Tibial artery (tissue), 4 donors: Measurements from ENCODE around the gene PRSS16.

Source experiments
- DNase-seq, 2 donors: peaks; one replicate each; pipeline ENCODE4 v3.0.0-alpha.2; 2019
- H3K27ac ChIP-seq, 2 donors: fragments of 200-600 bp; sonication (generic) in 1 of 2; 1 replicate in 1 of 2; 2 replicates in 1 of 2; pipeline ENCODE4 v1.5.1; 2018 to 2019; ENCODE audit warnings: mild to moderate bottlenecking in 1 of 2
- H3K27me3 ChIP-seq, 2 donors: fragments of 200-600 bp; sonication (generic) in 1 of 2; one replicate each; pipeline versions ENCODE4 v1.5.1 to v1.6.0; 2016 to 2019
- H3K36me3 ChIP-seq, 3 donors: fragments of 200-600 bp; sonication (generic) in 2 of 3; one replicate each; pipeline ENCODE4 v1.5.1; 2016 to 2019; ENCODE audit warnings: mild to moderate bottlenecking in 2 of 3
- H3K4me1 ChIP-seq, 4 donors: fragments of 200-600 bp; sonication (generic) in 2 of 4; 1 replicate in 3 of 4; 2 replicates in 1 of 4; pipeline ENCODE4 v1.5.1; 2016 to 2019
- H3K4me3 ChIP-seq, 2 donors: fragments of 200-600 bp; sonication (generic) in 1 of 2; 1 replicate in 1 of 2; 2 replicates in 1 of 2; pipeline ENCODE4 v1.5.1; 2018 to 2019; ENCODE audit warnings: mild to moderate bottlenecking in 2 of 2
- H3K9me3 ChIP-seq, 3 donors: fragments of 200-600 bp; sonication (generic) in 1 of 3; one replicate each; pipeline ENCODE4 v1.5.1; 2016 to 2019
- CTCF ChIP-seq, 2 experiments: fragments of 200-600 bp in 1 of 2; fragments of 450-650 bp in 1 of 2; IDR thresholded peaks; one replicate each; pipeline ENCODE4 v1.5.1; 2017 to 2019; ENCODE audit warnings: antibody characterized with exemption in 2 of 2, mild to moderate bottlenecking in 1 of 2, moderate library complexity in 1 of 2
- intact Hi-C: fragments of 100-400 bp; cut with DNase I; formaldehyde crosslinking; loops from one replicate; pipeline ENCODE4 v1.15.0; 2023; ENCODE audit warnings: low total_unique reads

PRSS16 gene

DNA sequence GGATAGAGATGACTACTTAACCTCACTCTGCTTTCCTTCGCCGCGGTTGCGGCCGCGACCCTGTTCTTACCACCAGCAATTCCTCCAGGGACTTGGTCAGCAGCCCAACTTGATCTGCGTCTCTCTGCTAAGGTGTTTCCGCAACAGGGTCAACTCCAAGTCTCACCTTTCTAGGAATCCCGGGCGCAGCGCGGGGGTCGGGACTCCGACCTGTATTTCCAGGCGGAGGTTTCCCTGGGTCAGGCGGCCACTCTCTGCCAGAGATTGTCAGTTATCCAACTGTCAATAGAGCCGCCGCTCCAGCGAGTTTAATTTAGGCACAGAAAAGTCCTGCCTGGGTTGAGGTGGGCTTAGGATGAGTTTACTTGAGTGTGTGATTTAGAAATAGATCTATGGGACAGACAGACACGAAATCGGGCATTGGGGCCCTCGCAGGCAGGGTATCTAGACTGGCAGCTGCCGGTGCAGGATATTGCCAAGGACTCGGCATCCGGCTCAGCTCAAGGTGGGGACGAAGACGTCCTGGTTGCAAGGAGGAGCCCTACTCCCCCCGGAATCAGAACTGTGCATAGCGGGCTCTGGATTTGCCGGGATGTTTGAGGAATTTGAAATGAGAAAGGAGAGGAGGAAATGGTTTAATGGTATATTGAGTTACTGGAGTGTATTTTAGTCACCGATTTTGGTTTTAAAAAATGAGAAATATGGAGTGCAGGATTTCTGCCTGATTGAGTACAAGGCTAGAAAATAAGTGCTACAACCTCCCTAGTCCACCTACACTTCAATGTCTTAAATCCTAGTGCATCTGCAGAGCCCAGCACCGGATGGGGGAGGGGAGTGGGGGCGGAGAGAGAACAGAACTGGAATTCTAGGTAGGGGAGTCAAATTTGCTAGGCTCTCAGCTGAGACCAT lies 40.9 kb downstream of the PRSS16 start:
- Histone ChIP-seq H3K36me3 (no peaks in the 10 kb centered on the region), H3K4me3 (no peak overlapping the region), H3K27ac (no peak overlapping the region), H3K9me3 (peaks cover 0 to 17% (median 15%) of the 10 kb centered on the region in 3 donors), H3K4me1 (no peaks in the 10 kb centered on the region), H3K27me3 (peaks cover 0 to 94% of the 10 kb centered on the region in 2 donors)
- no peak for DNase-seq
- intact Hi-C loops, result no loop called here
- TF ChIP-seq CTCF (IDR thresholded peaks at IDR 0.05), result no peak

GRCh38 chr6:27290065-27290849 lies 42.8 kb downstream of the PRSS16 start:
- intact Hi-C loops, result no loop called here
- H3K4me3 ChIP-seq, result no peak overlapping the region
- no peak overlapping the region for H3K27ac ChIP-seq
- DNase-seq, result no peak
- no peaks in the 10 kb centered on the region for H3K36me3 ChIP-seq
- H3K4me1 ChIP-seq, result no peaks in the 10 kb centered on the region
- TF ChIP-seq CTCF (IDR thresholded peaks at IDR 0.05), result no peak
- H3K9me3 ChIP-seq, result peaks cover 0 to 14% (median 11%) of the 10 kb centered on the region in 3 donors
- H3K27me3 ChIP-seq, result peaks cover 0 to 94% of the 10 kb centered on the region in 2 donors

- H3K27me3 ChIP-seq, result peaks cover 0 to 95% of the 10 kb centered on the region in 2 donors
- no peak for DNase-seq
- no peak overlapping the region for H3K27ac ChIP-seq
- peaks cover 0 to 14% (median 11%) of the 10 kb centered on the region in 3 donors for H3K9me3 ChIP-seq
- H3K36me3 ChIP-seq, result no peaks in the 10 kb centered on the region
- intact Hi-C loops, result no loop called here
- H3K4me1 ChIP-seq, result no peaks in the 10 kb centered on the region
- no peak overlapping the region for H3K4me3 ChIP-seq
- no peak for TF ChIP-seq CTCF (IDR thresholded peaks at IDR 0.05)
Measured at GRCh38 chr6:27290850-27291208, 43.3 kb downstream of the PRSS16 start.

DNA sequence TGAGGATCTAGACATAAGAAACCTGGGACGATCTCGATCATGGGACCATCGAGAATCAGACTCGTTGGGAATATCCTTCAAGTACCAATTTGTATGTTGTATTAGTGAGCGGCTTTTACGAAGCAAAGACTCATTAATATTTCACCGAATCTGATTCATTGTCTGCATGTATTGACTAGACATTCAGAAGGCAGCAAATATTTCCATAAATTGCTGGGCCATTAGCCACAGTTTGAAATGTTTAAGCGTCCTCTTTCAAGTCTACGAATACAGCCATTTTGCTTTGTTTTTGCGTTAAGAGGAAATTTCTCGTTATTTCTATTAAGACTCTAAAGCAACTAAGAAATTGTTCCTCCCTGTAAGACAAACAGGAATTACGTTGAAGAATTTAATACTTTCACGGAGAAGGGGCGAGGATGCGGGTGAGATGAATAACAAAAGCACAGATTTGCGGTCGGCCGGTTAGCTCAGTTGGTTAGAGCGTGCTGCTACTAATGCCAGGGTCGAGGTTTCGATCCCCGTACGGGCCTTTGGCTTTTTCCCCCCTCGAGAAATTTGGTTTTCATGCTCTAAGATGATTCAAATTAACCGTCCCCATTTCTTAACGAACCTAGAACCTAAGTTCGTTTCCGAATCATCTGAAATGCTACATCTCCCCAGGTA lies 46.1 kb downstream of the PRSS16 start:
- Histone ChIP-seq H3K4me1 (no peaks in the 10 kb centered on the region), H3K27ac (no peak overlapping the region), H3K4me3 (no peak overlapping the region), H3K36me3 (no peaks in the 10 kb centered on the region), H3K27me3 (peaks cover 0 to 89% of the 10 kb centered on the region in 2 donors), H3K9me3 (peaks cover 0 to 14% (median 11%) of the 10 kb centered on the region in 3 donors)
- intact Hi-C loops, result no loop called here
- DNase-seq, result no peak
- TF ChIP-seq CTCF (IDR thresholded peaks at IDR 0.05), result no peak

DNA sequence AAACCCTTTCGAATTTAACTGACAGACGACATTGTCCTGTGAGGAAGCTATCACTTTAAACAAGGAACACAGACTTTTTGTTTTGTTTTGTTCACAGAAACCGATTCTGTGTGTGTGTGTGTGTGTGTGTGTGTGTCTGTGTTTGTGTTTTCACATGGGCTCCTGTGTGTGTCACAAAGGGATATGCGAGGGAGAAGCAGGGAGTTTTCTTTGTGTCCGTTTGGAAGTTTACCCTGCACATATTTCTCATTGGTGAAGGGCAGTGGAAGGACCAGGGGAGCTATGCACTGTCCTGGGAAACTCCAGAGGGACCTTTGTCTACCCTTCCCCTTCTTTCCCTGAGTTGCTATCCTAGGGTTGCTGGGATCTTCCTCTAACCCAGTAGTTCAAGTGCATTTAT lies 46.9 kb downstream of the PRSS16 start:
- Histone ChIP-seq H3K27me3 (peaks cover 0 to 84% of the 10 kb centered on the region in 2 donors), H3K4me3 (no peak overlapping the region), H3K27ac (no peak overlapping the region), H3K36me3 (no peaks in the 10 kb centered on the region), H3K4me1 (no peaks in the 10 kb centered on the region), H3K9me3 (peaks cover 0 to 14% (median 11%) of the 10 kb centered on the region in 3 donors)
- DNase-seq, result no peak
- intact Hi-C loops, result no loop called here
- TF ChIP-seq CTCF (IDR thresholded peaks at IDR 0.05), result no peak
